ENCODE data around the gene TMC4. TPM values are rescaled to one million over a fixed set of nuclear protein-coding genes. Genes with fewer than 3 reads are reported as not detected.

Gene TMC4
- total and polyA plus RNA-seq, 2 experiments from 2014 or later: 40.3 to 94.4 TPM

DNA sequence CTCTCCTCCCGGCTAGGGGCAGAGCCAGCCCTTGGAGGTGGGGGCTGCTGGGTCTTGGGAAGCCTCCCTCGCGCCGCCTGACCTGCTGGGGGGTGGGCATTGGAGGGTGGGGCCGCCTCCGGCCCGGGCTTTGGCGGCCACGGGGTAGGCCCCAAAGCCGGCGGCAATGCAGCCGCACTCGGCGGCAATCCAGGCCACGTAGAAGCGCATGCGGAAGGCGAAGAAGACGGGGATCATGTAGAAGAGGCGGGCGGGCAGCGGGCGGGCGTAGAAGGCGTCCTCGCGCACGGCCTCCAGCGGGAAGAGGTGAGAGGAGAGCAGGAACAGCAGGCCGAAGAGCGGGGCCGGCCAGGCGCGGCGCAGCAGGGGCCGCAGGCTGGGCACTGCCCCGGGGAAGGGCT lies 7.7 kb upstream of the TMC4 start:
- Histone ChIP-seq H3K4me1 (ENCODE audit: insufficient read depth) (no peaks in the 10 kb centered on the region), H3K9me2 (replicated peaks; ENCODE audit: insufficient read depth) (no peaks in the 10 kb centered on the region), H4K20me1 (ENCODE audit: insufficient read depth, poor library complexity, severe bottlenecking) (no peaks in the 10 kb centered on the region), H3K4me3 (no peak overlapping the region), H3K27ac (no peak overlapping the region), H2AFZ (no peak overlapping the region), H3K79me2 (no peaks in the 10 kb centered on the region), H3K9me3 (ENCODE audit: low read depth) (no peaks in the 10 kb centered on the region), H3K4me2 (no peak overlapping the region), H3K36me3 (replicated peaks; ENCODE audit: insufficient read depth, low read depth) (no peaks in the 10 kb centered on the region), H3K27me3 (no peaks in the 10 kb centered on the region)
- DNase-seq (ENCODE audit: low spot score): no peak
- TF ChIP-seq EZH2phosphoT487 (IDR thresholded peaks at IDR 0.05; ENCODE audit: low read depth, severe bottlenecking, unreplicated experiment) (no peak), EZH2 (IDR thresholded peaks at IDR 0.05; ENCODE audit: borderline replicate concordance) (no peak)
- TF ChIP-seq, protein P1, sequence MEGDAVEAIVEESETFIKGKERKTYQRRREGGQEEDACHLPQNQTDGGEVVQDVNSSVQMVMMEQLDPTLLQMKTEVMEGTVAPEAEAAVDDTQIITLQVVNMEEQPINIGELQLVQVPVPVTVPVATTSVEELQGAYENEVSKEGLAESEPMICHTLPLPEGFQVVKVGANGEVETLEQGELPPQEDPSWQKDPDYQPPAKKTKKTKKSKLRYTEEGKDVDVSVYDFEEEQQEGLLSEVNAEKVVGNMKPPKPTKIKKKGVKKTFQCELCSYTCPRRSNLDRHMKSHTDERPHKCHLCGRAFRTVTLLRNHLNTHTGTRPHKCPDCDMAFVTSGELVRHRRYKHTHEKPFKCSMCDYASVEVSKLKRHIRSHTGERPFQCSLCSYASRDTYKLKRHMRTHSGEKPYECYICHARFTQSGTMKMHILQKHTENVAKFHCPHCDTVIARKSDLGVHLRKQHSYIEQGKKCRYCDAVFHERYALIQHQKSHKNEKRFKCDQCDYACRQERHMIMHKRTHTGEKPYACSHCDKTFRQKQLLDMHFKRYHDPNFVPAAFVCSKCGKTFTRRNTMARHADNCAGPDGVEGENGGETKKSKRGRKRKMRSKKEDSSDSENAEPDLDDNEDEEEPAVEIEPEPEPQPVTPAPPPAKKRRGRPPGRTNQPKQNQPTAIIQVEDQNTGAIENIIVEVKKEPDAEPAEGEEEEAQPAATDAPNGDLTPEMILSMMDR (IDR thresholded peaks at IDR 0.05; ENCODE audit: poor library complexity): no peak
- WGBS (ENCODE audit: low lambda C conversion rate, missing lambda C conversion rate): 96% methylated on average over 26 of the region's 37 CpGs

DNA sequence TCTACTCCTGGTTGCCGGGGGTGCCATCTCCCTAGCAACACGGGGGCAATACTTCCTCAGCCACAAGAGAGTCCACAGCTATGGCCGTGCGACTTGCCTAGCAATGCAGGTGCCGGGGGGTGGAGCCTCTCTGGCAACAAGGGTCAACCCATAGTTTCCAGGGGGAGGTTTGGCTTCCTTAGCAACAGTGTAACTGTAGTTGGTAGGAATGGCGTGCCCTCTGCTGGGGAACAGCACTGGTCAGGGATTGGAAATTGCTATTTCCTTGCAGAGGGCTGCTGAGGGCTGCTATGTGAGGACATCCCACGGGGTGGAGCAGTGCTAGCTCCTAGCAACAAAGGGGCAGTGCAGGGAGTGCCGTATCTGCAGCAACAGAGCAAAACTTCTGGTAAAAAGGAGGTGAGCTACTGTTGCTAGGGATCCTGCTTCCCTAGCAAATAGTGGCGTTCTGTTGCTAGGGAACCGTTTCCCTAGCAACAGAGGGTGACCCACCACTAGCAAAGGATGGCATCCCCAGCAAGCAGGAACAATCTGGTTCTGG lies 7.0 kb upstream of the TMC4 start:
- Histone ChIP-seq H3K9me2 (replicated peaks; ENCODE audit: insufficient read depth) (no peaks in the 10 kb centered on the region), H3K27ac (no peak overlapping the region), H3K4me1 (ENCODE audit: insufficient read depth) (no peaks in the 10 kb centered on the region), H3K9me3 (ENCODE audit: low read depth) (no peaks in the 10 kb centered on the region), H3K4me2 (no peak overlapping the region), H2AFZ (no peak overlapping the region), H3K36me3 (replicated peaks; ENCODE audit: insufficient read depth, low read depth) (no peaks in the 10 kb centered on the region), H4K20me1 (ENCODE audit: insufficient read depth, poor library complexity, severe bottlenecking) (no peaks in the 10 kb centered on the region), H3K4me3 (no peak overlapping the region), H3K27me3 (no peaks in the 10 kb centered on the region), H3K79me2 (no peaks in the 10 kb centered on the region)
- WGBS (ENCODE audit: low lambda C conversion rate, missing lambda C conversion rate): 57% methylated on average over 10 of the region's 10 CpGs
- peak; percentile 78 for DNase-seq (ENCODE audit: low spot score)
- TF ChIP-seq, protein P1 (IDR thresholded peaks at IDR 0.05; ENCODE audit: poor library complexity): peak; percentile 40
- no peak for TF ChIP-seq EZH2phosphoT487 (IDR thresholded peaks at IDR 0.05; ENCODE audit: low read depth, severe bottlenecking, unreplicated experiment)

DNA sequence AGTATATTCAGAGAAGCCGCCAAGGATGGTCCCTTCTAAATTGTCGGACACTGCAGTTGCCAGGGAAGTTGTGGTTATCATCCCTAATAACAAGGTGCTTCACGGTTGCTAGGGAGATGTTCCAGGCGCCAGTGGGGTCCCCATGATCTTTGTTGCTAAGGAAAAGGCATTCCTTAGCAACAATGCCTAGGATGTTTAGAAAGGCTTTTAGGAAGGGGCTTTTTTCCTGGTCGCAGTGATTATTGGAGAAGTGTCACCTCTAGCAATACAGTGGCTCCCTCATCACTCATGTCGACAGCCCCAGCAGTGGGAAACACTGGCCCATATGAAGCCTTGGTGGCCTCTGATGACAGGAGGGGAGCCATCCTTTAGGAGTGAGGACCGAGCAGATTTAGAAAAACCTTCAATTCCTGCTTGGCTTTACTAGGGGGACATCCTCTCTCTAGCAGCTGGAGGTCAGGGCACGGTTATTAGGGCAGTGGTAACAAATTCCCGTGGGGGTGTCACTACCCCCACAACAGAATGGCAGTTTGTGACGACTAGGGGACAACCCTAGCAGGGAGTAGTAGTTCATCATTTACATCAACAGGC lies 6.4 kb upstream of the TMC4 start:
- H3K27ac ChIP-seq: no peak overlapping the region
- no peak for DNase-seq (ENCODE audit: low spot score)
- no peaks in the 10 kb centered on the region for H4K20me1 ChIP-seq (ENCODE audit: insufficient read depth, poor library complexity, severe bottlenecking)
- 91% methylated on average over 10 of the region's 10 CpGs for WGBS (ENCODE audit: low lambda C conversion rate, missing lambda C conversion rate)
- no peaks in the 10 kb centered on the region for H3K9me2 ChIP-seq (replicated peaks; ENCODE audit: insufficient read depth)
- H3K4me1 ChIP-seq (ENCODE audit: insufficient read depth): no peaks in the 10 kb centered on the region
- TF ChIP-seq EZH2phosphoT487 (IDR thresholded peaks at IDR 0.05; ENCODE audit: low read depth, severe bottlenecking, unreplicated experiment) (no peak), EZH2 (IDR thresholded peaks at IDR 0.05; ENCODE audit: borderline replicate concordance) (no peak)
- TF ChIP-seq, protein P1 (IDR thresholded peaks at IDR 0.05; ENCODE audit: poor library complexity): no peak
- no peak overlapping the region for H3K4me2 ChIP-seq
- no peaks in the 10 kb centered on the region for H3K27me3 ChIP-seq
- H3K9me3 ChIP-seq (ENCODE audit: low read depth): no peaks in the 10 kb centered on the region
- H2AFZ ChIP-seq: no peak overlapping the region
- no peaks in the 10 kb centered on the region for H3K36me3 ChIP-seq (replicated peaks; ENCODE audit: insufficient read depth, low read depth)
- H3K4me3 ChIP-seq: no peak overlapping the region
- H3K79me2 ChIP-seq: no peaks in the 10 kb centered on the region

All from hepatocyte (in vitro differentiated cells).